Measurements from ENCODE around the gene CALCOCO1. TPM values are rescaled to one million over a fixed set of nuclear protein-coding genes. Genes with fewer than 3 reads are reported as not detected.

The CALCOCO1 gene
- total and polyA plus RNA-seq, 2 of the 8 experiments (the other 6 are each of a cell fraction or from before 2014, with no cell fraction given) = 20.3 to 39.3 TPM

- Histone ChIP-seq H3K79me1 (ENCODE audit: low read depth, low read length) (no peaks in the 10 kb centered on the region), H3K4me1 (replicated peaks in 1 of 4; ENCODE audit: control insufficient read depth in 3 of 4, insufficient read depth in 4 of 4, low read length in 3 of 4) (peaks cover 0 to 7% (median 0%) of the 10 kb centered on the region in 4 experiments; a peak in 2 of 7 replicates), H3K56ac (replicated peaks; ENCODE audit: insufficient read length, low read depth, low read length) (no peak overlapping the region), H2BK15ac (ENCODE audit: low read length) (no peak overlapping the region), H3K18ac (ENCODE audit: extremely low read depth, low read length) (no peak overlapping the region), H3K23ac (ENCODE audit: insufficient read length) (no peak overlapping the region), H3K27ac (ENCODE audit: low read depth, low read length) (no peak overlapping the region), H4K91ac (replicated peaks; ENCODE audit: insufficient read length, low read length) (no peak overlapping the region), H4K20me1 (replicated peaks in 1 of 2; ENCODE audit: control insufficient read depth in 1 of 2, insufficient read depth in 2 of 2, low read length in 2 of 2) (no peaks in the 10 kb centered on the region), H3K4ac (replicated peaks; ENCODE audit: insufficient read length, low read depth, low read length) (no peak overlapping the region), H3K4me3 (ENCODE audit: extremely low read depth in 1 of 4, insufficient read depth in 2 of 4, low read depth in 3 of 4, low read length in 4 of 4) (no peak overlapping the region), H3K9me3 (ENCODE audit: insufficient read depth in 2 of 2, low read depth in 1 of 2, low read length in 1 of 2) (no peaks in the 10 kb centered on the region), H2AFZ (ENCODE audit: low read length) (no peak overlapping the region), H2BK20ac (ENCODE audit: low read length) (no peak overlapping the region), H2BK5ac (ENCODE audit: low read depth, low read length) (no peak overlapping the region), H4K5ac (ENCODE audit: insufficient read length, low read depth, low read length) (no peak overlapping the region), H3K23me2 (ENCODE audit: low read depth, low read length) (no peaks in the 10 kb centered on the region; the same call in 1 of the 2 replicates), H3K79me2 (ENCODE audit: control insufficient read depth in 1 of 2, insufficient read depth in 2 of 2, low read length in 2 of 2) (no peaks in the 10 kb centered on the region), H3K14ac (ENCODE audit: insufficient read length) (no peak overlapping the region), H2BK12ac (ENCODE audit: low read depth, low read length) (no peak overlapping the region), H3K27me3 (replicated peaks in 1 of 4; ENCODE audit: control insufficient read depth in 3 of 4, extremely low read depth in 1 of 4, insufficient read depth in 3 of 4, low read length in 3 of 4) (no peaks in the 10 kb centered on the region), H2BK120ac (replicated peaks; ENCODE audit: low read depth, low read length) (no peak overlapping the region), H3K4me2 (ENCODE audit: insufficient read depth in 1 of 2, low read depth in 2 of 2, low read length in 2 of 2) (no peak overlapping the region), H3K9ac (replicated peaks in 1 of 4; ENCODE audit: extremely low read depth in 1 of 4, low read depth in 3 of 4, low read length in 3 of 4) (no peak overlapping the region), H3K36me3 (ENCODE audit: control insufficient read depth in 2 of 4, insufficient read depth in 4 of 4, low read length in 3 of 4) (no peaks in the 10 kb centered on the region; a peak in 1 of 8 replicates), H2AK5ac (ENCODE audit: low read depth, low read length) (no peak overlapping the region), H4K8ac (ENCODE audit: extremely low read depth, insufficient read depth, low read length) (no peak overlapping the region)
- CTCF ChIA-PET (ENCODE audit: partially characterized antibody) = interaction anchor here (0.8 to 6.3 kb wide), 10 partner anchors 8 to 147 kb away, joined by 3 to 73 read pairs (median 4); partner anchors contain the start of gene ATP5MC2
- POLR2A ChIA-PET (ENCODE audit: partially characterized antibody) = interaction anchor here (0.8 to 1.5 kb wide), 2 partner anchors 13 to 14 kb away, joined by 4 read pairs; no protein-coding TSS in a partner anchor
- WGBS, 2 experiments (ENCODE audit: extremely low coverage in 1 of 2, insufficient coverage in 1 of 2, insufficient read length in 1 of 2, insufficient replicate concordance in 2 of 2, low coverage in 1 of 2, low lambda C conversion rate in 2 of 2, missing lambda C conversion rate in 1 of 2) = 77% methylated on average over 3 of the region's 3 CpGs; no CpG with 5 or more reads in 1 of the 2 experiments
- DNase-seq (ENCODE audit: low read depth in 1 of 2, low spot score in 2 of 2) (no peak), FAIRE-seq (no peak)
- TF ChIP-seq USF2 (IDR thresholded peaks at IDR 0.05; ENCODE audit: low read length) (no peak), SAP30 (IDR thresholded peaks at IDR 0.05; ENCODE audit: insufficient read depth, insufficient replicate concordance, low read length) (no peak), SUZ12 (IDR thresholded peaks at IDR 0.05; ENCODE audit: low read length) (no peak), POLR2AphosphoS5 (IDR thresholded peaks at IDR 0.05; ENCODE audit: low read depth, low read length) (no peak), CHD2 (IDR thresholded peaks at IDR 0.05; ENCODE audit: low read length) (no peak)
Measured at GRCh38 chr12:53722450-53723041, 4.7 kb downstream of the CALCOCO1 start.
